ENCODE measurements around the gene EPM2AIP1. TPM values are rescaled to one million over a fixed set of nuclear protein-coding genes. Genes with fewer than 3 reads are reported as not detected.
"Not testable (repeated sequence)": the region's sequence is repeated elsewhere in the genome, so short reads cannot be mapped to it uniquely, and the experiment has no call there.

The EPM2AIP1 gene
- polyA plus RNA-seq (2013, experiment 1 of 2) = 25.6 TPM
- 25.9 TPM for polyA plus RNA-seq (2013, experiment 2 of 2)

DNA sequence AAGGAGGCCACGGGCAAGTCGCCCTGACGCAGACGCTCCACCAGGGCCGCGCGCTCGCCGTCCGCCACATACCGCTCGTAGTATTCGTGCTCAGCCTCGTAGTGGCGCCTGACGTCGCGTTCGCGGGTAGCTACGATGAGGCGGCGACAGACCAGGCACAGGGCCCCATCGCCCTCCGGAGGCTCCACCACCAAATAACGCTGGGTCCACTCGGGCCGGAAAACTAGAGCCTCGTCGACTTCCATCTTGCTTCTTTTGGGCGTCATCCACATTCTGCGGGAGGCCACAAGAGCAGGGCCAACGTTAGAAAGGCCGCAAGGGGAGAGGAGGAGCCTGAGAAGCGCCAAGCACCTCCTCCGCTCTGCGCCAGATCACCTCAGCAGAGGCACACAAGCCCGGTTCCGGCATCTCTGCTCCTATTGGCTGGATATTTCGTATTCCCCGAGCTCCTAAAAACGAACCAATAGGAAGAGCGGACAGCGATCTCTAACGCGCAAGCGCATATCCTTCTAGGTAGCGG is at the start of gene EPM2AIP1:
TSS of gene EPM2AIP1 (minus strand) at position 326 of the 520 bp plus-strand sequence. CDS start at position 272, 54 bp downstream.
- Histone ChIP-seq H2BK120ac (ENCODE audit: low read depth, low read length) (no peak within 1 kb of the TSS), H4K91ac (ENCODE audit: low read depth, low read length, poor library complexity) (no peak within 1 kb of the TSS), H3K4me3 (ENCODE audit: low read length in 2 of 2) (peak within 1 kb of the TSS; percentile 78 to 91), H2BK12ac (ENCODE audit: low read length) (no peak within 1 kb of the TSS), H3K4me2 (ENCODE audit: insufficient read depth, low read length, poor library complexity, severe bottlenecking) (peak within 1 kb of the TSS; percentile 48), H3K4ac (ENCODE audit: low read length) (no peak within 1 kb of the TSS), H3K4me1 (ENCODE audit: control insufficient read depth in 2 of 2, insufficient read depth in 1 of 2, low read depth in 1 of 2, low read length in 2 of 2) (peaks cover 2 to 14% of the 10 kb centered on the region in 2 donors), H4K8ac (ENCODE audit: low read depth, low read length) (no peak within 1 kb of the TSS), H3K14ac (ENCODE audit: low read length) (peak within 1 kb of the TSS; percentile 22), H2AK5ac (ENCODE audit: low read depth, low read length) (peak within 1 kb of the TSS; percentile 9), H2BK15ac (ENCODE audit: low read length) (no peak within 1 kb of the TSS), H3K9ac (ENCODE audit: low read depth, low read length, poor library complexity) (peak within 1 kb of the TSS; percentile 94), H3K36me3 (replicated peaks in 1 of 2; ENCODE audit: control insufficient read depth in 2 of 2, insufficient read depth in 2 of 2, low read length in 2 of 2) (peaks cover 4 to 73% of the 10 kb centered on the region in 2 donors), H2AFZ (ENCODE audit: low read length) (peak within 1 kb of the TSS; percentile 90), H3K27ac (replicated peaks; ENCODE audit: low read length) (peak within 1 kb of the TSS; percentile 92), H3K18ac (ENCODE audit: low read length) (peak within 1 kb of the TSS; percentile 98), H3K9me3 (replicated peaks in 1 of 2; ENCODE audit: control insufficient read depth in 2 of 2, insufficient read depth in 1 of 2, low read depth in 1 of 2, low read length in 2 of 2) (no peaks in the 10 kb centered on the region), H3K79me1 (ENCODE audit: low read depth, low read length) (no peaks in the 10 kb centered on the region), H3K23ac (ENCODE audit: low read depth, low read length, poor library complexity) (peak within 1 kb of the TSS; percentile 66), H3K27me3 (ENCODE audit: control insufficient read depth in 3 of 3, insufficient read depth in 3 of 3, low read depth in 1 of 3, low read length in 3 of 3) (no peaks in the 10 kb centered on the region), H2BK5ac (ENCODE audit: low read length) (peak within 1 kb of the TSS; percentile 68)
- no CpG with 5 or more reads among the region's 48 CpGs for WGBS, 2 donors (ENCODE audit: extremely low coverage in 2 of 2, insufficient read length in 2 of 2, insufficient replicate concordance in 1 of 2)
- DNase-seq (ENCODE audit: low spot score) = no peak

DNA sequence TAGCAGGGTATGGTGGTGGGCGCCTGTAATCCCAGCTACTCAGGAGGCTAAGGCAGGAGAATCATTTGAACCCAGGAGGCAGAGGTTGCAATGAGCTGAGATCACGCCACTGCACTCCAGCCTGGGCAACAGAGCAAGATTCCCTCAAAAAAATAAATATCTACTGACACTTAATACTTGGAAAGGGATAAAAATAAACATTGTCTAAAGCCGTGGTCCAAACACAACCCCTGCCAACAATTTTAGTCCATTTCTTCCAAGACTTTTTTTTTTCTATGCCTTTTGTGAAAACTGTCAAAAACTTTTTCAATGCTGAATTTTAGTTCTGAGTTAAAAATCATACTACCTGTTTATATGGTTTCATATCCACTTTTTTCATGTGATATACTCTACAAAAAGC is 49.8 kb upstream of the EPM2AIP1 start:
- H2BK5ac ChIP-seq (ENCODE audit: low read length); H2BK15ac ChIP-seq (ENCODE audit: low read length); H2BK12ac ChIP-seq (ENCODE audit: low read length); H3K79me1 ChIP-seq (ENCODE audit: low read depth, low read length); H4K91ac ChIP-seq (ENCODE audit: low read depth, low read length, poor library complexity); H3K4ac ChIP-seq (ENCODE audit: low read length); H3K27me3 ChIP-seq (ENCODE audit: control insufficient read depth in 3 of 3, insufficient read depth in 3 of 3, low read depth in 1 of 3, low read length in 3 of 3); H3K4me3 ChIP-seq (ENCODE audit: low read length in 2 of 2); H3K14ac ChIP-seq (ENCODE audit: low read length); H4K8ac ChIP-seq (ENCODE audit: low read depth, low read length); H2AFZ ChIP-seq (ENCODE audit: low read length); H3K18ac ChIP-seq (ENCODE audit: low read length); H3K4me2 ChIP-seq (ENCODE audit: insufficient read depth, low read length, poor library complexity, severe bottlenecking); H3K23ac ChIP-seq (ENCODE audit: low read depth, low read length, poor library complexity); H3K27ac ChIP-seq (replicated peaks; ENCODE audit: low read length); H2BK120ac ChIP-seq (ENCODE audit: low read depth, low read length); H2AK5ac ChIP-seq (ENCODE audit: low read depth, low read length); DNase-seq (ENCODE audit: low spot score); H3K9ac ChIP-seq (ENCODE audit: low read depth, low read length, poor library complexity); H3K9me3 ChIP-seq (replicated peaks in 1 of 2; ENCODE audit: control insufficient read depth in 2 of 2, insufficient read depth in 1 of 2, low read depth in 1 of 2, low read length in 2 of 2); H3K4me1 ChIP-seq (ENCODE audit: control insufficient read depth in 2 of 2, insufficient read depth in 1 of 2, low read depth in 1 of 2, low read length in 2 of 2): not testable (repeated sequence)
- no CpG with 5 or more reads among the region's 3 CpGs for WGBS, 2 donors (ENCODE audit: extremely low coverage in 2 of 2, insufficient read length in 2 of 2, insufficient replicate concordance in 1 of 2)
- peaks cover 12 to 93% of the 10 kb centered on the region in 2 donors for H3K36me3 ChIP-seq (replicated peaks in 1 of 2; ENCODE audit: control insufficient read depth in 2 of 2, insufficient read depth in 2 of 2, low read length in 2 of 2)

DNA sequence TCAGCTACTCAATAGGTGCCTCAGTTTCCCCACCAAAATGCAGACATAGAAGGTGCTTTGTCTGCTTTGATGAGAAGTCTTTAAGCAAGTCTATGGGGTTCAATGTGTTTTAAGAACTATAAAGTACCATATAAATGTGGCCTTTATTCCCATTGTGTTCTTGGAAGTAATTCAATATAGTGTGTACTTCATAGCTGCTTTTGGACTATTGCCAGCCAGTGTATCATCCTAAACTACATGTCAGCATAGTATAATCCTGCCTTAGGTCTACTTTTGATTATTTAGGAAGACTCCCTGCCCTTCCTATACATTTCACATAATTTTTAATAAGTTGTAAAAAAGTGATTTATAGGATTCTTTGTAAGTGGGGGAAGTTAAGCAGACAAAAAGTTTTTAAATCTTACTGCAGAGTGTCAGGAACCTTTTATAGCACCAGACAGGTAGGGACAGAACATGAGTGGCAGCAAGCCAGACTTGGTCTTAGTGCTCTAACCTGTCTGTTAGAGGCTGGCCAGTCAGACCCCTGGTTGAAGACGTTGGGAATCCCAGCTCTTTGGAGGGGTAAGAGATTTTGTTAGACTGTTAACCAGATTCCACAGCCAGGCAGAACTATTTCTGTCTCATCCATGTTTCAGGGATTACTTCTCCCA is 48.7 kb upstream of the EPM2AIP1 start:
- Histone ChIP-seq H3K9me3 (replicated peaks in 1 of 2; ENCODE audit: control insufficient read depth in 2 of 2, insufficient read depth in 1 of 2, low read depth in 1 of 2, low read length in 2 of 2) (peaks cover 0 to 6% of the 10 kb centered on the region in 2 donors), H3K9ac (ENCODE audit: low read depth, low read length, poor library complexity) (no peak overlapping the region), H3K23ac (ENCODE audit: low read depth, low read length, poor library complexity) (no peak overlapping the region), H3K4me2 (ENCODE audit: insufficient read depth, low read length, poor library complexity, severe bottlenecking) (no peak overlapping the region), H2AFZ (ENCODE audit: low read length) (no peak overlapping the region), H2BK15ac (ENCODE audit: low read length) (no peak overlapping the region), H3K27me3 (ENCODE audit: control insufficient read depth in 3 of 3, insufficient read depth in 3 of 3, low read depth in 1 of 3, low read length in 3 of 3) (no peaks in the 10 kb centered on the region), H2BK12ac (ENCODE audit: low read length) (no peak overlapping the region), H3K4me3 (ENCODE audit: low read length in 2 of 2) (no peak overlapping the region), H3K14ac (ENCODE audit: low read length) (no peak overlapping the region), H2BK5ac (ENCODE audit: low read length) (no peak overlapping the region), H3K4me1 (ENCODE audit: control insufficient read depth in 2 of 2, insufficient read depth in 1 of 2, low read depth in 1 of 2, low read length in 2 of 2) (no peaks in the 10 kb centered on the region), H3K18ac (ENCODE audit: low read length) (no peak overlapping the region), H4K91ac (ENCODE audit: low read depth, low read length, poor library complexity) (no peak overlapping the region), H2BK120ac (ENCODE audit: low read depth, low read length) (no peak overlapping the region), H2AK5ac (ENCODE audit: low read depth, low read length) (no peak overlapping the region), H3K27ac (replicated peaks; ENCODE audit: low read length) (no peak overlapping the region), H3K79me1 (ENCODE audit: low read depth, low read length) (no peaks in the 10 kb centered on the region), H3K36me3 (replicated peaks in 1 of 2; ENCODE audit: control insufficient read depth in 2 of 2, insufficient read depth in 2 of 2, low read length in 2 of 2) (peaks cover 12 to 93% of the 10 kb centered on the region in 2 donors), H3K4ac (ENCODE audit: low read length) (no peak overlapping the region), H4K8ac (ENCODE audit: low read depth, low read length) (no peak overlapping the region)
- WGBS, 2 donors (ENCODE audit: extremely low coverage in 2 of 2, insufficient read length in 2 of 2, insufficient replicate concordance in 1 of 2) = no CpG with 5 or more reads among the region's 1 CpG
- DNase-seq (ENCODE audit: low spot score) = no peak

DNA sequence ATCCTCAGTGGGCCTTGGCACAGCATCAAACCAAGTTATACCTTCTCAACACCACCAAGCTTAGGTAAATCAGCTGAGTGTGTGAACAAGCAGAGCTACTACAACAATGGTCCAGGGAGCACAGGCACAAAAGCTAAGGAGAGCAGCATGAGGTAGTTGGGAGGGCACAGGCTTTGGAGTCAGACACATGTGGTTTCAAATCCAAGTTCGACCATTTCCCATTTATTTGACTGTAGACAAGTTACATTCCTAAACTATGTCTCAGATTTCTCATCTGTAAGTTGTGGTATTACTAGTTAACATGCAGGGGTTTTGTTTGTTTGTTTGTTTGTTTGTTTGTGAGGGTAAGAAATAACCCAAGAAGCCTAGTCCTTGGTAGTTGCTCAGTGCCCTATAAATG is 47.3 kb upstream of the EPM2AIP1 start:
- no peak overlapping the region for H2BK120ac ChIP-seq (ENCODE audit: low read depth, low read length)
- H3K9me3 ChIP-seq (replicated peaks in 1 of 2; ENCODE audit: control insufficient read depth in 2 of 2, insufficient read depth in 1 of 2, low read depth in 1 of 2, low read length in 2 of 2) = peaks cover 0 to 20% of the 10 kb centered on the region in 2 donors
- DNase-seq (ENCODE audit: low spot score) = no peak
- no peak overlapping the region for H3K4ac ChIP-seq (ENCODE audit: low read length)
- no peaks in the 10 kb centered on the region for H3K79me1 ChIP-seq (ENCODE audit: low read depth, low read length)
- no peak overlapping the region for H2BK15ac ChIP-seq (ENCODE audit: low read length)
- H2AFZ ChIP-seq (ENCODE audit: low read length) = no peak overlapping the region
- no peak overlapping the region for H3K27ac ChIP-seq (replicated peaks; ENCODE audit: low read length)
- H3K9ac ChIP-seq (ENCODE audit: low read depth, low read length, poor library complexity) = no peak overlapping the region
- no peak overlapping the region for H2AK5ac ChIP-seq (ENCODE audit: low read depth, low read length)
- no peak overlapping the region for H3K4me2 ChIP-seq (ENCODE audit: insufficient read depth, low read length, poor library complexity, severe bottlenecking)
- no peak overlapping the region for H2BK12ac ChIP-seq (ENCODE audit: low read length)
- WGBS, 2 donors (ENCODE audit: extremely low coverage in 2 of 2, insufficient read length in 2 of 2, insufficient replicate concordance in 1 of 2) = no CpG with 5 or more reads among the region's 1 CpG
- H2BK5ac ChIP-seq (ENCODE audit: low read length) = no peak overlapping the region
- H3K36me3 ChIP-seq (replicated peaks in 1 of 2; ENCODE audit: control insufficient read depth in 2 of 2, insufficient read depth in 2 of 2, low read length in 2 of 2) = peaks cover 14 to 96% of the 10 kb centered on the region in 2 donors
- H4K91ac ChIP-seq (ENCODE audit: low read depth, low read length, poor library complexity) = no peak overlapping the region
- H4K8ac ChIP-seq (ENCODE audit: low read depth, low read length) = no peak overlapping the region
- H3K18ac ChIP-seq (ENCODE audit: low read length) = no peak overlapping the region
- no peaks in the 10 kb centered on the region for H3K27me3 ChIP-seq (ENCODE audit: control insufficient read depth in 3 of 3, insufficient read depth in 3 of 3, low read depth in 1 of 3, low read length in 3 of 3)
- no peak overlapping the region for H3K23ac ChIP-seq (ENCODE audit: low read depth, low read length, poor library complexity)
- no peak overlapping the region for H3K4me3 ChIP-seq (ENCODE audit: low read length in 2 of 2)
- H3K4me1 ChIP-seq (ENCODE audit: control insufficient read depth in 2 of 2, insufficient read depth in 1 of 2, low read depth in 1 of 2, low read length in 2 of 2) = no peaks in the 10 kb centered on the region
- no peak overlapping the region for H3K14ac ChIP-seq (ENCODE audit: low read length)
